ENCODE results near the gene LRRC52.

DNA sequence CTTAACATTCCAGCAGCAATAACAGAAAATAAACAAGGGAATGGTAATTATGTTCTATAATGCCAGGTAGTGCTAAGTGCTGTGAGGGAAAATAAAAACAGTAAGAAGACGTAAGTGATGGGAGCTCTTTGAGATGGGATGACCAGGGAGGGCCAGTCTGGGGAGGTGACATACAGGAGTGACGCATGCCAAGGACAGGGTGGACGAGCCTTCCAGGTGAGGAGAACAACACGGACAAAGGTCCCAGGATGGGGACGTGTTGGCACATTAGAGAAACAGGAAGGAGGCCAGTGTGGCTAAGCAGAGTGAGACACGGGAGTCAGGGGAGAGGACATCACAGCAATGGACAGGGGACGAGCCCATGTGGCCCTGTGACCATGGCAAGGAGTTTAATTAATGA lies 11.7 kb upstream of the LRRC52 start:
- TF ChIP-seq, protein P1, sequence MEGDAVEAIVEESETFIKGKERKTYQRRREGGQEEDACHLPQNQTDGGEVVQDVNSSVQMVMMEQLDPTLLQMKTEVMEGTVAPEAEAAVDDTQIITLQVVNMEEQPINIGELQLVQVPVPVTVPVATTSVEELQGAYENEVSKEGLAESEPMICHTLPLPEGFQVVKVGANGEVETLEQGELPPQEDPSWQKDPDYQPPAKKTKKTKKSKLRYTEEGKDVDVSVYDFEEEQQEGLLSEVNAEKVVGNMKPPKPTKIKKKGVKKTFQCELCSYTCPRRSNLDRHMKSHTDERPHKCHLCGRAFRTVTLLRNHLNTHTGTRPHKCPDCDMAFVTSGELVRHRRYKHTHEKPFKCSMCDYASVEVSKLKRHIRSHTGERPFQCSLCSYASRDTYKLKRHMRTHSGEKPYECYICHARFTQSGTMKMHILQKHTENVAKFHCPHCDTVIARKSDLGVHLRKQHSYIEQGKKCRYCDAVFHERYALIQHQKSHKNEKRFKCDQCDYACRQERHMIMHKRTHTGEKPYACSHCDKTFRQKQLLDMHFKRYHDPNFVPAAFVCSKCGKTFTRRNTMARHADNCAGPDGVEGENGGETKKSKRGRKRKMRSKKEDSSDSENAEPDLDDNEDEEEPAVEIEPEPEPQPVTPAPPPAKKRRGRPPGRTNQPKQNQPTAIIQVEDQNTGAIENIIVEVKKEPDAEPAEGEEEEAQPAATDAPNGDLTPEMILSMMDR (IDR thresholded peaks at IDR 0.05): no peak
- no peak for TF ChIP-seq POLR2AphosphoS5 (IDR thresholded peaks at IDR 0.05)
